HCT116 (cell line): ENCODE data around the gene DIDO1. TPM values are rescaled to one million over a fixed set of nuclear protein-coding genes. Genes with fewer than 3 reads are reported as not detected.

Experiments
- ATAC-seq: fragments of 200-7000 bp; cut with Tn5 transposase; 2 replicates; pipeline ENCODE4 v1.9.1; 2020; ENCODE audit warnings: mild to moderate bottlenecking, moderate library complexity
- BruUV-seq: library from RNA; stranded (reverse); fragments of 400-500 nt; replicated peaks from 2 replicates; lab custom pipeline; 2021; lab: Mats Ljungman, UMichigan
- CTCF ChIA-PET: fragments of 300-600 bp; sonication (Branson Sonifier 250); formaldehyde crosslinking; loops from one replicate; lab custom pipeline; 2021; ENCODE audit warnings: antibody characterized with exemption; lab: Charles Lee
- POLR2A ChIA-PET: fragments of 300-600, 350-600 bp; sonication (Branson Sonifier 250); formaldehyde crosslinking; loops from one replicate; lab custom pipeline; 2021; ENCODE audit warnings: antibody characterized with exemption; lab: Charles Lee
- RAD21 ChIA-PET, 2 experiments: fragments of 300-600 bp; sonication (Branson Sonifier 250); formaldehyde crosslinking; loops; one replicate each; lab custom pipeline; 2023; ENCODE audit warnings: low total read pairs in 2 of 2; ENCODE audit not compliant: uncharacterized antibody in 2 of 2, unreplicated experiment in 2 of 2, low non-redundant PET in 1 of 2; lab: Charles Lee
- DNase-seq: peaks from one replicate; pipeline ENCODE4 v3.0.0-alpha.2; 2010; ENCODE audit warnings: low read depth, low spot score
- H2AFZ ChIP-seq: fragments of 200-600 bp; shearing (Covaris generic), sonication (generic); 2 replicates; pipeline ENCODE4 v1.6.1; 2017; ENCODE audit warnings: low read depth, mixed run types, mixed read lengths, antibody characterized with exemption, low read length; ENCODE audit not compliant: poor library complexity, severe bottlenecking
- H3K27ac ChIP-seq: 2 replicates; pipeline ENCODE4 v1.5.1; 2012; ENCODE audit warnings: low read depth, low read length
- H3K27me3 ChIP-seq: fragments of 200-600 bp; sonication (generic); 2 replicates; pipeline ENCODE4 v1.6.1; 2016; ENCODE audit warnings: mixed run types, low read length, mixed read lengths; ENCODE audit not compliant: insufficient read depth
- H3K36me3 ChIP-seq, 2 experiments: fragments of 200-500 bp in 1 of 2; fragments of 200-600 bp in 1 of 2; sonication (Bioruptor generic) in 1 of 2; sonication (generic) in 1 of 2; 2 replicates each; pipeline versions ENCODE4 v1.5.1 to v1.6.1; 2014 to 2016; ENCODE audit warnings: low read length in 2 of 2, inconsistent platforms in 1 of 2, mixed read lengths in 1 of 2, mixed run types in 1 of 2; ENCODE audit not compliant: insufficient read depth in 2 of 2, control insufficient read depth in 1 of 2
- H3K4me1 ChIP-seq, 2 experiments: fragments of 200-600 bp in 1 of 2; sonication (generic) in 1 of 2; 2 replicates each; pipeline versions ENCODE4 v1.5.1 to v1.6.1; 2012 to 2017; ENCODE audit warnings: low read length in 2 of 2, inconsistent platforms in 1 of 2, mild to moderate bottlenecking in 1 of 2, mixed read lengths in 1 of 2, mixed run types in 1 of 2, moderate library complexity in 1 of 2; ENCODE audit not compliant: insufficient read depth in 2 of 2, control insufficient read depth in 1 of 2
- H3K4me2 ChIP-seq: fragments of 200-600 bp; sonication (generic); 2 replicates; pipeline ENCODE4 v1.6.1; 2017; ENCODE audit warnings: mixed run types, low read length, mixed read lengths
- H3K4me3 ChIP-seq, 2 experiments: fragments of 200-600 bp in 1 of 2; sonication (generic) in 1 of 2; replicated peaks in 1 of 2; 2 replicates each; pipeline ENCODE4 v1.5.1; 2011 to 2016; ENCODE audit warnings: low read length in 2 of 2, control low read depth in 1 of 2, low read depth in 1 of 2, mild to moderate bottlenecking in 1 of 2, mixed read lengths in 1 of 2, mixed run types in 1 of 2
- H3K79me2 ChIP-seq: fragments of 200-600 bp; sonication (generic); 2 replicates; pipeline ENCODE4 v1.6.1; 2017; ENCODE audit warnings: mild to moderate bottlenecking, mixed run types, low read length, moderate library complexity, mixed read lengths; ENCODE audit not compliant: insufficient read depth
- H3K9ac ChIP-seq: fragments of 200-600 bp; sonication (generic); 2 replicates; pipeline ENCODE4 v1.6.1; 2016; ENCODE audit warnings: low read length, mixed read lengths
- H3K9me2 ChIP-seq: fragments of 200-600 bp; sonication (generic), shearing (Covaris generic); 2 replicates; pipeline ENCODE4 v1.6.1; 2017; ENCODE audit warnings: mixed run types, mild to moderate bottlenecking, moderate library complexity; ENCODE audit not compliant: insufficient read depth
- H3K9me3 ChIP-seq, 2 experiments: fragments of 200-500 bp in 1 of 2; fragments of 200-600 bp in 1 of 2; sonication (Bioruptor generic) in 1 of 2; sonication (generic) in 1 of 2; 2 replicates each; pipeline ENCODE4 v1.6.1; 2014 to 2017; ENCODE audit warnings: low read length in 2 of 2, mixed read lengths in 2 of 2, inconsistent platforms in 1 of 2, low read depth in 1 of 2, mild to moderate bottlenecking in 1 of 2, mixed run types in 1 of 2, moderate library complexity in 1 of 2; ENCODE audit not compliant: control insufficient read depth in 1 of 2, insufficient read depth in 1 of 2
- H4K20me1 ChIP-seq: fragments of 200-600 bp; sonication (generic), shearing (Covaris generic); 2 replicates; pipeline ENCODE4 v1.6.1; 2017; ENCODE audit warnings: mixed run types, mild to moderate bottlenecking, moderate library complexity; ENCODE audit not compliant: insufficient read depth
- CBX3 ChIP-seq: IDR thresholded peaks from 2 replicates; pipeline ENCODE4 v1.6.1; 2012; ENCODE audit warnings: low read depth
- CTCF ChIP-seq, 3 experiments: fragments of 200-600 bp in 1 of 3; sonication (generic) in 1 of 3; IDR thresholded peaks in 2 of 3; conservative IDR thresholded peaks in 1 of 3; 2 replicates each; pipeline ENCODE4 v1.5.1; 2012 to 2017; ENCODE audit warnings: low read depth in 2 of 3, low read length in 2 of 3, antibody characterized with exemption in 1 of 3, borderline replicate concordance in 1 of 3, control low read depth in 1 of 3, mild to moderate bottlenecking in 1 of 3, mixed read lengths in 1 of 3, mixed run types in 1 of 3, moderate library complexity in 1 of 3; ENCODE audit not compliant: insufficient read depth in 1 of 3
- EGR1 ChIP-seq: IDR thresholded peaks from 2 replicates; pipeline ENCODE4 v1.6.1; 2012; ENCODE audit warnings: low read depth
- ELF1 ChIP-seq: IDR thresholded peaks from 2 replicates; pipeline ENCODE4 v1.6.1; 2012; ENCODE audit warnings: low read depth, borderline replicate concordance
- EZH2phosphoT487 ChIP-seq: fragments of 200-600 bp; IDR thresholded peaks from 2 replicates; pipeline ENCODE4 v1.6.1; 2018; ENCODE audit warnings: antibody characterized with exemption, borderline replicate concordance
- FOSL1 ChIP-seq: IDR thresholded peaks from 2 replicates; pipeline ENCODE4 v1.6.1; 2012; ENCODE audit warnings: low read depth
- RAD21 ChIP-seq: IDR thresholded peaks from 2 replicates; pipeline ENCODE4 v1.6.1; 2012; ENCODE audit warnings: low read depth, mild to moderate bottlenecking
- REST ChIP-seq: IDR thresholded peaks from 2 replicates; pipeline ENCODE4 v1.6.1; 2012; ENCODE audit warnings: low read depth
- SIN3A ChIP-seq: IDR thresholded peaks from 2 replicates; pipeline ENCODE4 v1.6.1; 2012; ENCODE audit warnings: low read depth
- SRF ChIP-seq: IDR thresholded peaks from 2 replicates; pipeline ENCODE4 v1.6.1; 2012; ENCODE audit warnings: low read depth
- TCF7L2 ChIP-seq: IDR thresholded peaks from 2 replicates; pipeline ENCODE4 v1.7.0; 2011; ENCODE audit warnings: borderline replicate concordance, inconsistent platforms; ENCODE audit not compliant: insufficient read depth, insufficient read length; ENCODE audit errors: extremely low read depth
- YY1 ChIP-seq: IDR thresholded peaks from 2 replicates; pipeline ENCODE4 v1.6.1; 2011; ENCODE audit warnings: low read length, low read depth, moderate library complexity, mild to moderate bottlenecking; ENCODE audit not compliant: insufficient replicate concordance; ENCODE audit errors: extremely low read depth
- intact Hi-C: fragments of 100-400 bp; cut with micrococcal nuclease; formaldehyde crosslinking; loops from 2 replicates; pipeline ENCODE4 v1.10.0; 2022
- total RNA-seq: library from RNA; stranded (reverse); gene quantifications from one replicate; pipeline ENCODE4 v1.2.1, GENCODE V29; 2021; ENCODE audit not compliant: unreplicated experiment
- TF ChIP-seq, protein P1 (sequence below): IDR thresholded peaks from 2 replicates; pipeline ENCODE4 v1.6.1; 2012
- TF ChIP-seq, protein P2 (sequence below): IDR thresholded peaks from 2 replicates; pipeline ENCODE4 v1.6.1; 2012

DIDO1 gene
- total RNA-seq, 1 experiment from 2014 or later = 41.4 TPM

GRCh38 chr20:62963614-62964397 lies 37.5 kb upstream of the DIDO1 start:
- H3K27ac ChIP-seq = no peak overlapping the region
- H4K20me1 ChIP-seq = no peaks in the 10 kb centered on the region
- no peak overlapping the region for H2AFZ ChIP-seq
- ATAC-seq = no peak
- BruUV-seq = no TSS peak
- no peaks in the 10 kb centered on the region for H3K9me2 ChIP-seq
- no peaks in the 10 kb centered on the region for H3K79me2 ChIP-seq
- ChIA-PET CTCF (no interaction called here), RAD21 (no interaction called here), POLR2A (no interaction called here)
- H3K36me3 ChIP-seq = peaks cover 0 to 8% of the 10 kb centered on the region in 2 experiments; a peak in 1 of 4 replicates
- no peak overlapping the region for H3K4me3 ChIP-seq
- DNase-seq = no peak
- no peak overlapping the region for H3K9ac ChIP-seq
- no peaks in the 10 kb centered on the region for H3K4me1 ChIP-seq
- intact Hi-C loops = no loop called here
- no peaks in the 10 kb centered on the region for H3K9me3 ChIP-seq
- H3K4me2 ChIP-seq = no peak overlapping the region
- TF ChIP-seq YY1 (no peak), CTCF (IDR thresholded peaks at IDR 0.05 in 2 of 3, conservative IDR thresholded peaks at IDR 0.05 in 1 of 3; ENCODE audit: borderline replicate concordance in 1 of 3, insufficient read depth in 1 of 3, low read depth in 2 of 3, low read length in 2 of 3) (no peak), EZH2phosphoT487 (no peak), TCF7L2 (no peak), ELF1 (no peak), SIN3A (no peak), EGR1 (no peak), CBX3 (no peak), FOSL1 (no peak), SRF (no peak), REST (no peak), RAD21 (no peak)
- TF ChIP-seq, protein P1, sequence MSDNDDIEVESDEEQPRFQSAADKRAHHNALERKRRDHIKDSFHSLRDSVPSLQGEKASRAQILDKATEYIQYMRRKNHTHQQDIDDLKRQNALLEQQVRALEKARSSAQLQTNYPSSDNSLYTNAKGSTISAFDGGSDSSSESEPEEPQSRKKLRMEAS = no peak
- TF ChIP-seq, protein P2, sequence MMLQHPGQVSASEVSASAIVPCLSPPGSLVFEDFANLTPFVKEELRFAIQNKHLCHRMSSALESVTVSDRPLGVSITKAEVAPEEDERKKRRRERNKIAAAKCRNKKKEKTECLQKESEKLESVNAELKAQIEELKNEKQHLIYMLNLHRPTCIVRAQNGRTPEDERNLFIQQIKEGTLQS = no peak
- no peaks in the 10 kb centered on the region for H3K27me3 ChIP-seq
